ENCODE data around the gene C17orf67.

DNA sequence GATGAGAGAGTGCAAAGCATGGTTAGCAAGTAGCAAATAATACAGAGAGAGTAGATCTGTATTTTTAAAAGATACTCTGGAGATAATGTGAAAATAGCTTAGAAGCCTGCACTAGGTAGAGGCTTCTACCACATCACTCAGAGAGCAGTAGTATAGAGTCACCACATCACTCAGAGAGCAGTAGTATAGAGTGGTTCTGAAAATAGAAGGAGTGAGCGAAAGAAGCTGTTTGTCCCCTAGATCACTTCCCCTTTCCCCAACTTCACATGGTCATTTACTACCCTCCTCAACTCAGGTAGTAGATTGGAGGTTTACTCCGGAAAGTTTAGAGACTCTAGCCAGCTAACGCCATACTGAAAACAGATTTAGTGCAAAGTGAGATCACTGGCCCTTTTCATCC, 17.3 kb upstream of the C17orf67 start:
- TF ChIP-seq, protein P1, sequence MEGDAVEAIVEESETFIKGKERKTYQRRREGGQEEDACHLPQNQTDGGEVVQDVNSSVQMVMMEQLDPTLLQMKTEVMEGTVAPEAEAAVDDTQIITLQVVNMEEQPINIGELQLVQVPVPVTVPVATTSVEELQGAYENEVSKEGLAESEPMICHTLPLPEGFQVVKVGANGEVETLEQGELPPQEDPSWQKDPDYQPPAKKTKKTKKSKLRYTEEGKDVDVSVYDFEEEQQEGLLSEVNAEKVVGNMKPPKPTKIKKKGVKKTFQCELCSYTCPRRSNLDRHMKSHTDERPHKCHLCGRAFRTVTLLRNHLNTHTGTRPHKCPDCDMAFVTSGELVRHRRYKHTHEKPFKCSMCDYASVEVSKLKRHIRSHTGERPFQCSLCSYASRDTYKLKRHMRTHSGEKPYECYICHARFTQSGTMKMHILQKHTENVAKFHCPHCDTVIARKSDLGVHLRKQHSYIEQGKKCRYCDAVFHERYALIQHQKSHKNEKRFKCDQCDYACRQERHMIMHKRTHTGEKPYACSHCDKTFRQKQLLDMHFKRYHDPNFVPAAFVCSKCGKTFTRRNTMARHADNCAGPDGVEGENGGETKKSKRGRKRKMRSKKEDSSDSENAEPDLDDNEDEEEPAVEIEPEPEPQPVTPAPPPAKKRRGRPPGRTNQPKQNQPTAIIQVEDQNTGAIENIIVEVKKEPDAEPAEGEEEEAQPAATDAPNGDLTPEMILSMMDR (IDR thresholded peaks at IDR 0.05) = no peak
- no peak for TF ChIP-seq ZFX (IDR thresholded peaks at IDR 0.05; ENCODE audit: borderline replicate concordance)

Measured in 22Rv1 (cell line).